H1 (cell line): ENCODE results near the gene FRY. TPM values are rescaled to one million over a fixed set of nuclear protein-coding genes. Genes with fewer than 3 reads are reported as not detected.

Source experiments
- CTCF ChIA-PET: fragments of 300-600 bp; sonication (Branson Sonifier 250); formaldehyde crosslinking; loops from one replicate; lab custom pipeline; 2021; ENCODE audit not compliant: partially characterized antibody; lab: Charles Lee
- POLR2A ChIA-PET: fragments of 300-600 bp; sonication (Branson Sonifier 250); formaldehyde crosslinking; loops from one replicate; lab custom pipeline; 2021; ENCODE audit warnings: inconsistent platforms; ENCODE audit not compliant: partially characterized antibody; lab: Charles Lee
- DNase-seq, 2 experiments: peaks; one replicate each; pipeline versions ENCODE4 v3.0.0 to v3.0.0-alpha.2; 2010 to 2022; ENCODE audit warnings: low spot score in 2 of 2, low read depth in 1 of 2, mixed read lengths in 1 of 2
- FAIRE-seq: peaks from 2 replicates; lab custom pipeline; 2011; peaks lifted over from hg19 to GRCh38; lab: Jason Lieb, UNC
- H2AFZ ChIP-seq: 2 replicates; pipeline ENCODE4 v1.8.1; 2012; ENCODE audit warnings: low read length, inconsistent platforms
- H2AK5ac ChIP-seq: 2 replicates; pipeline ENCODE4 v1.6.1; 2013; ENCODE audit warnings: low read depth, low read length
- H2BK120ac ChIP-seq: replicated peaks from 2 replicates; pipeline ENCODE3; 2013; ENCODE audit warnings: low read depth, low read length, inconsistent platforms
- H2BK12ac ChIP-seq: 2 replicates; pipeline ENCODE4 v1.6.1; 2013; ENCODE audit warnings: low read depth, low read length
- H2BK15ac ChIP-seq: 2 replicates; pipeline ENCODE4 v1.6.1; 2013; ENCODE audit warnings: low read length
- H2BK20ac ChIP-seq: 2 replicates; pipeline ENCODE4 v1.6.1; 2013; ENCODE audit warnings: low read length
- H2BK5ac ChIP-seq: 2 replicates; pipeline ENCODE4 v1.6.1; 2013; ENCODE audit warnings: low read depth, low read length
- H3K14ac ChIP-seq: 2 replicates; pipeline ENCODE4 v1.6.1; 2013; ENCODE audit warnings: inconsistent platforms; ENCODE audit not compliant: insufficient read length
- H3K18ac ChIP-seq: 2 replicates; pipeline ENCODE4 v1.6.1; 2013; ENCODE audit warnings: low read length; ENCODE audit errors: extremely low read depth
- H3K23ac ChIP-seq: 2 replicates; pipeline ENCODE4 v1.6.1; 2013; ENCODE audit warnings: inconsistent platforms; ENCODE audit not compliant: insufficient read length
- H3K23me2 ChIP-seq: 2 replicates; pipeline ENCODE4 v1.6.1; 2013; ENCODE audit warnings: low read depth, low read length
- H3K27ac ChIP-seq: 2 replicates; pipeline ENCODE4 v1.6.1; 2011; ENCODE audit warnings: low read depth, low read length, inconsistent platforms
- H3K27me3 ChIP-seq, 4 experiments: replicated peaks in 1 of 4; 1 replicate in 1 of 4; 2 replicates in 3 of 4; pipeline versions ENCODE4 v1.6.1 to v1.8.1; 2011 to 2013; ENCODE audit warnings: low read length in 3 of 4, mild to moderate bottlenecking in 3 of 4, inconsistent platforms in 2 of 4, mixed read lengths in 2 of 4, moderate library complexity in 1 of 4; ENCODE audit not compliant: control insufficient read depth in 3 of 4, insufficient read depth in 3 of 4; ENCODE audit errors: extremely low read depth in 1 of 4
- H3K36me3 ChIP-seq, 4 experiments: 2 replicates each; pipeline versions ENCODE4 v1.6.1 to v1.8.1; 2011 to 2013; ENCODE audit warnings: mild to moderate bottlenecking in 4 of 4, low read length in 3 of 4, moderate library complexity in 2 of 4, control low read depth in 1 of 4, inconsistent platforms in 1 of 4; ENCODE audit not compliant: insufficient read depth in 4 of 4, control insufficient read depth in 2 of 4
- H3K4ac ChIP-seq: replicated peaks from 2 replicates; pipeline ENCODE3; 2013; ENCODE audit warnings: low read length, low read depth, mixed read lengths, inconsistent platforms; ENCODE audit not compliant: insufficient read length
- H3K4me1 ChIP-seq, 4 experiments: replicated peaks in 1 of 4; 1 replicate in 1 of 4; 2 replicates in 3 of 4; pipeline versions ENCODE4 v1.6.1 to v1.8.1; 2011 to 2013; ENCODE audit warnings: low read length in 3 of 4, inconsistent platforms in 2 of 4, mixed read lengths in 1 of 4; ENCODE audit not compliant: insufficient read depth in 4 of 4, control insufficient read depth in 3 of 4
- H3K4me2 ChIP-seq, 2 experiments: 2 replicates each; pipeline versions ENCODE4 v1.6.1 to v1.8.1; 2011 to 2013; ENCODE audit warnings: low read depth in 2 of 2, low read length in 2 of 2, control low read depth in 1 of 2, inconsistent platforms in 1 of 2, mild to moderate bottlenecking in 1 of 2; ENCODE audit not compliant: insufficient read depth in 1 of 2
- H3K4me3 ChIP-seq, 4 experiments: fragments of 200-600, 300-600 bp in 1 of 4; sonication (generic), shearing (Covaris generic), sonication (Bioruptor Twin) in 1 of 4; 2 replicates each; pipeline versions ENCODE4 v1.5.1 to v1.8.1; 2011 to 2016; ENCODE audit warnings: low read length in 4 of 4, low read depth in 3 of 4, control low read depth in 2 of 4, inconsistent platforms in 2 of 4, mild to moderate bottlenecking in 2 of 4, mixed read lengths in 1 of 4, moderate library complexity in 1 of 4; ENCODE audit not compliant: insufficient read depth in 2 of 4; ENCODE audit errors: extremely low read depth in 1 of 4
- H3K56ac ChIP-seq: replicated peaks from 2 replicates; pipeline ENCODE3; 2013; ENCODE audit warnings: low read depth, mild to moderate bottlenecking, mixed read lengths, low read length, inconsistent platforms; ENCODE audit not compliant: insufficient read length
- H3K79me1 ChIP-seq: 2 replicates; pipeline ENCODE4 v1.6.1; 2013; ENCODE audit warnings: low read depth, low read length, control low read depth
- H3K79me2 ChIP-seq, 2 experiments: 2 replicates each; pipeline versions ENCODE4 v1.6.1 to v1.8.1; 2012 to 2013; ENCODE audit warnings: low read length in 2 of 2, mild to moderate bottlenecking in 2 of 2, inconsistent platforms in 1 of 2; ENCODE audit not compliant: insufficient read depth in 2 of 2, control insufficient read depth in 1 of 2
- H3K9ac ChIP-seq, 4 experiments: replicated peaks in 1 of 4; 1 replicate in 1 of 4; 2 replicates in 3 of 4; pipeline versions ENCODE4 v1.6.1 to v1.8.1; 2011 to 2013; ENCODE audit warnings: low read depth in 3 of 4, low read length in 3 of 4, control low read depth in 2 of 4, mild to moderate bottlenecking in 2 of 4, moderate library complexity in 2 of 4, inconsistent platforms in 1 of 4; ENCODE audit errors: extremely low read depth in 1 of 4
- H3K9me3 ChIP-seq, 2 experiments: 2 replicates each; pipeline versions ENCODE4 v1.6.1 to v1.8.1; 2012 to 2013; ENCODE audit warnings: mild to moderate bottlenecking in 2 of 2, moderate library complexity in 2 of 2, control low read depth in 1 of 2, inconsistent platforms in 1 of 2, low read depth in 1 of 2, low read length in 1 of 2, mixed read lengths in 1 of 2; ENCODE audit not compliant: insufficient read depth in 2 of 2
- H4K20me1 ChIP-seq, 2 experiments: replicated peaks in 1 of 2; 2 replicates each; pipeline versions ENCODE3 to v1.8.1; 2011 to 2013; ENCODE audit warnings: inconsistent platforms in 2 of 2, low read length in 2 of 2, mild to moderate bottlenecking in 1 of 2; ENCODE audit not compliant: insufficient read depth in 2 of 2, control insufficient read depth in 1 of 2
- H4K5ac ChIP-seq: 2 replicates; pipeline ENCODE4 v1.6.1; 2013; ENCODE audit warnings: low read length, low read depth, mixed read lengths, inconsistent platforms; ENCODE audit not compliant: insufficient read length
- H4K8ac ChIP-seq: 2 replicates; pipeline ENCODE4 v1.8.0; 2013; ENCODE audit warnings: mild to moderate bottlenecking, moderate library complexity, low read length, inconsistent platforms; ENCODE audit not compliant: insufficient read depth; ENCODE audit errors: extremely low read depth
- H4K91ac ChIP-seq: replicated peaks from 2 replicates; pipeline ENCODE3; 2013; ENCODE audit warnings: low read length, mixed read lengths, inconsistent platforms; ENCODE audit not compliant: insufficient read length
- BACH1 ChIP-seq: IDR thresholded peaks from 2 replicates; pipeline ENCODE4 v1.6.1; 2012; ENCODE audit warnings: low read length, improper control_type of control experiment
- CEBPB ChIP-seq: IDR thresholded peaks from 2 replicates; pipeline ENCODE4 v1.6.1; 2012; ENCODE audit warnings: low read depth, low read length
- MAX ChIP-seq: IDR thresholded peaks from 2 replicates; pipeline ENCODE4 v1.6.1; 2012; ENCODE audit warnings: inconsistent platforms
- WGBS, 2 experiments: shearing (Covaris generic) in 1 of 2; methylation state at CpG; one replicate each; pipeline versions ENCODE4 v1.1.6 to v1.1.7; 2013 to 2015; ENCODE audit warnings: low lambda C conversion rate in 2 of 2, mixed read lengths in 2 of 2, inconsistent platforms in 1 of 2, low coverage in 1 of 2, missing lambda C conversion rate in 1 of 2; ENCODE audit not compliant: insufficient replicate concordance in 2 of 2, insufficient coverage in 1 of 2, insufficient read length in 1 of 2; ENCODE audit errors: extremely low coverage in 1 of 2, missing lambda C conversion rate in 1 of 2; 5-methylcytosine and 5-hydroxymethylcytosine counted together
- polyA plus RNA-seq, 7 experiments: library from polyadenylated mRNA; depleted of rRNA in 3 of 7; stranded (reverse) in 5 of 7; unstranded in 2 of 7; fragments of >200 nt in 5 of 7; fragments of 200-250 nt in 2 of 7; gene quantifications; 1 replicate in 5 of 7; 2 replicates in 1 of 7; 4 replicates in 1 of 7; pipeline versions ENCODE4 v1.2.1 to v1.2.3, GENCODE V29; 2011 to 2013; ENCODE audit warnings: missing spikeins in 2 of 7, mixed read lengths in 2 of 7
- total RNA-seq: library from RNA; stranded (reverse); fragmentation: NEBNext Ultra II Directional; extraction: Animal tissue kit (Norgen Biotek cat#: 25700); gene quantifications from 2 replicates; pipeline ENCODE4 v1.2.1, GENCODE V29; 2021

FRY gene
- total and polyA plus RNA-seq, 2 of the 8 experiments (the other 6 are each of a cell fraction or from before 2014, with no cell fraction given) = 4.3 to 9.2 TPM

- Histone ChIP-seq H3K4me1 (peaks cover 3 to 8% (median 4%) of the 10 kb centered on the region in 4 experiments; a peak in 4 of 7 replicates), H3K9me3 (no peaks in the 10 kb centered on the region), H3K27me3 (no peaks in the 10 kb centered on the region), H2AK5ac (no peak overlapping the region), H4K91ac (no peak overlapping the region), H3K56ac (no peak overlapping the region), H3K4me3 (no peak overlapping the region), H3K14ac (no peak overlapping the region), H3K36me3 (no peaks in the 10 kb centered on the region; a peak in 2 of 8 replicates), H2BK15ac (no peak overlapping the region), H3K23me2 (no peaks in the 10 kb centered on the region), H2BK120ac (no peak overlapping the region), H3K9ac (no peak overlapping the region), H2BK5ac (no peak overlapping the region), H3K18ac (no peak overlapping the region), H3K4me2 (no peak overlapping the region), H4K20me1 (no peaks in the 10 kb centered on the region), H3K23ac (no peak overlapping the region), H4K5ac (no peak overlapping the region), H3K79me2 (no peaks in the 10 kb centered on the region), H2AFZ (no peak overlapping the region), H3K79me1 (no peaks in the 10 kb centered on the region; the same call in 1 of the 2 replicates), H2BK20ac (no peak overlapping the region), H4K8ac (no peak overlapping the region), H3K4ac (no peak overlapping the region), H2BK12ac (no peak overlapping the region), H3K27ac (no peak overlapping the region)
- DNase-seq (no peak), FAIRE-seq (no peak)
- CTCF ChIA-PET = interaction anchor here (2.3 kb wide), 1 partner anchor 126 kb away, joined by 5 read pairs; no protein-coding TSS in a partner anchor
- WGBS, 2 experiments = 100% methylated on average over 1 of the region's 1 CpG; no CpG with 5 or more reads in 1 of the 2 experiments
- TF ChIP-seq BACH1 (no peak), MAX (no peak), CEBPB (no peak)
- POLR2A ChIA-PET = no interaction called here
These were observed 8.0 kb downstream of the FRY start for GRCh38 chr13:32039528-32039927.
